SK-N-SH (cell line): ENCODE results near the gene FKRP.

Source experiments
- EP300 ChIP-seq, 2 experiments: IDR thresholded peaks; 2 replicates each; pipeline versions ENCODE4 v1.4.0 to v1.6.1; 2012; ENCODE audit warnings: borderline replicate concordance in 1 of 2, low read depth in 1 of 2, low read length in 1 of 2
- GABPA ChIP-seq: IDR thresholded peaks from 2 replicates; pipeline ENCODE4 v1.4.0; 2012; ENCODE audit warnings: low read depth, mild to moderate bottlenecking
- NFIC ChIP-seq: IDR thresholded peaks from 2 replicates; pipeline ENCODE4 v1.4.0; 2012; ENCODE audit warnings: borderline replicate concordance
- RAD21 ChIP-seq: IDR thresholded peaks from 2 replicates; pipeline ENCODE4 v1.6.1; 2012; ENCODE audit warnings: mild to moderate bottlenecking, low read length
- RFX5 ChIP-seq: IDR thresholded peaks from 2 replicates; pipeline ENCODE4 v1.6.1; 2012; ENCODE audit warnings: mild to moderate bottlenecking, improper control_type of control experiment, low read length
- TF ChIP-seq, protein P1 (sequence below): fragments of 200-600 bp; sonication (generic); IDR thresholded peaks from 2 replicates; pipeline ENCODE4 v1.6.1; 2017; ENCODE audit warnings: antibody characterized with exemption, mild to moderate bottlenecking, moderate library complexity
- TF ChIP-seq, protein P2 (sequence below): IDR thresholded peaks from 2 replicates; pipeline ENCODE4 v1.4.0; 2012; ENCODE audit warnings: low read depth

GRCh38 chr19:46785054-46785979, 39.5 kb downstream of the FKRP start:
- TF ChIP-seq RFX5 (no peak), EP300 (IDR thresholded peaks at IDR 0.05; ENCODE audit: borderline replicate concordance in 1 of 2, low read depth in 1 of 2, low read length in 1 of 2) (no peak), GABPA (no peak), RAD21 (no peak), NFIC (no peak)
- TF ChIP-seq, protein P1, sequence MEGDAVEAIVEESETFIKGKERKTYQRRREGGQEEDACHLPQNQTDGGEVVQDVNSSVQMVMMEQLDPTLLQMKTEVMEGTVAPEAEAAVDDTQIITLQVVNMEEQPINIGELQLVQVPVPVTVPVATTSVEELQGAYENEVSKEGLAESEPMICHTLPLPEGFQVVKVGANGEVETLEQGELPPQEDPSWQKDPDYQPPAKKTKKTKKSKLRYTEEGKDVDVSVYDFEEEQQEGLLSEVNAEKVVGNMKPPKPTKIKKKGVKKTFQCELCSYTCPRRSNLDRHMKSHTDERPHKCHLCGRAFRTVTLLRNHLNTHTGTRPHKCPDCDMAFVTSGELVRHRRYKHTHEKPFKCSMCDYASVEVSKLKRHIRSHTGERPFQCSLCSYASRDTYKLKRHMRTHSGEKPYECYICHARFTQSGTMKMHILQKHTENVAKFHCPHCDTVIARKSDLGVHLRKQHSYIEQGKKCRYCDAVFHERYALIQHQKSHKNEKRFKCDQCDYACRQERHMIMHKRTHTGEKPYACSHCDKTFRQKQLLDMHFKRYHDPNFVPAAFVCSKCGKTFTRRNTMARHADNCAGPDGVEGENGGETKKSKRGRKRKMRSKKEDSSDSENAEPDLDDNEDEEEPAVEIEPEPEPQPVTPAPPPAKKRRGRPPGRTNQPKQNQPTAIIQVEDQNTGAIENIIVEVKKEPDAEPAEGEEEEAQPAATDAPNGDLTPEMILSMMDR: no peak
- TF ChIP-seq, protein P2, sequence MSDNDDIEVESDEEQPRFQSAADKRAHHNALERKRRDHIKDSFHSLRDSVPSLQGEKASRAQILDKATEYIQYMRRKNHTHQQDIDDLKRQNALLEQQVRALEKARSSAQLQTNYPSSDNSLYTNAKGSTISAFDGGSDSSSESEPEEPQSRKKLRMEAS: no peak
